ENCODE results near the gene ADAMTS1. TPM values are rescaled to one million over a fixed set of nuclear protein-coding genes. Genes with fewer than 3 reads are reported as not detected.

The ADAMTS1 gene
- total and polyA plus RNA-seq, 2 donors from 2014 or later: 16.0 to 343 TPM

- H3K4me3 ChIP-seq (ENCODE audit: low read length in 3 of 3): no peak overlapping the region
- no peaks in the 10 kb centered on the region for H3K4me1 ChIP-seq (ENCODE audit: control insufficient read depth in 2 of 3, insufficient read depth in 2 of 3, low read depth in 1 of 3, low read length in 3 of 3)
- H3K36me3 ChIP-seq (ENCODE audit: control insufficient read depth in 2 of 3, insufficient read depth in 3 of 3, low read length in 3 of 3): no peaks in the 10 kb centered on the region
- intact Hi-C loops (cut with DNase I): no loop called here
- TF ChIP-seq, protein P1, sequence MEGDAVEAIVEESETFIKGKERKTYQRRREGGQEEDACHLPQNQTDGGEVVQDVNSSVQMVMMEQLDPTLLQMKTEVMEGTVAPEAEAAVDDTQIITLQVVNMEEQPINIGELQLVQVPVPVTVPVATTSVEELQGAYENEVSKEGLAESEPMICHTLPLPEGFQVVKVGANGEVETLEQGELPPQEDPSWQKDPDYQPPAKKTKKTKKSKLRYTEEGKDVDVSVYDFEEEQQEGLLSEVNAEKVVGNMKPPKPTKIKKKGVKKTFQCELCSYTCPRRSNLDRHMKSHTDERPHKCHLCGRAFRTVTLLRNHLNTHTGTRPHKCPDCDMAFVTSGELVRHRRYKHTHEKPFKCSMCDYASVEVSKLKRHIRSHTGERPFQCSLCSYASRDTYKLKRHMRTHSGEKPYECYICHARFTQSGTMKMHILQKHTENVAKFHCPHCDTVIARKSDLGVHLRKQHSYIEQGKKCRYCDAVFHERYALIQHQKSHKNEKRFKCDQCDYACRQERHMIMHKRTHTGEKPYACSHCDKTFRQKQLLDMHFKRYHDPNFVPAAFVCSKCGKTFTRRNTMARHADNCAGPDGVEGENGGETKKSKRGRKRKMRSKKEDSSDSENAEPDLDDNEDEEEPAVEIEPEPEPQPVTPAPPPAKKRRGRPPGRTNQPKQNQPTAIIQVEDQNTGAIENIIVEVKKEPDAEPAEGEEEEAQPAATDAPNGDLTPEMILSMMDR (IDR thresholded peaks at IDR 0.05; ENCODE audit: borderline replicate concordance, extremely low read depth, insufficient read depth): no peak
- DNase-seq (no peak), FAIRE-seq (no peak)
- no peak overlapping the region for H3K27ac ChIP-seq (ENCODE audit: low read depth in 2 of 2, low read length in 2 of 2)
- no peak overlapping the region for H3K9ac ChIP-seq (ENCODE audit: low read length in 3 of 3)
- H3K9me3 ChIP-seq (ENCODE audit: control insufficient read depth in 2 of 3, insufficient read depth in 1 of 3, low read length in 3 of 3): peaks cover 0 to 3% (median 0%) of the 10 kb centered on the region in 3 donors
- H3K27me3 ChIP-seq (ENCODE audit: control insufficient read depth, insufficient read depth, low read length): no peaks in the 10 kb centered on the region
Measured at GRCh38 chr21:26798856-26799751, 46.1 kb downstream of the ADAMTS1 start.

DNA sequence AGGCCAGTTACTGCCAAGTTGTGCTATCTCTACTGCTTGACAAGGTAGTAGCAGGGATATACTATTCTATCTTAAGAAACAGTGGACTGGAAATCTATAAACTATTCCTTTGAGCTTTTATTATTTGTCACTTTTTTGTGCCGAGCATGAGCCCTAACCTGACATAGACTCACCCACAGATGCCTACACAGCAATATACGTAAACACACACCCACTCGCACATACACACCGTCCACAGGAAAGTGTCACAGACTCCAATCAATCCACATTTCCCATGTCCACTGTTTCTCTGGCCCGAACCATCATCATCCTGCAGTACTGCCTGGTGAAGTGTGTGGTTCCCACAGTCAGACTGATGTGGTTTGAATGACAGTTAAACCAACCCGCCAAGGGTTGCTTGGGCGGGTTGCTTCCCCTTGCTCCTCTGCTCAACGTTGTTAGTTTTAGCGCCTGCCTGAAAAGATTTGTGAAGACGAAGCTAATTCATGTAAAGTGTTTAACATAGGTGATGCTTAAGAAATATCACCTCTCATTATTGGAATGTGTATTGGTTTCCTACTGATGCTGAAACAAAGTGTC lies 47.2 kb downstream of the ADAMTS1 start:
- Histone ChIP-seq H3K4me1 (ENCODE audit: control insufficient read depth in 2 of 3, insufficient read depth in 2 of 3, low read depth in 1 of 3, low read length in 3 of 3) (no peaks in the 10 kb centered on the region), H3K9ac (ENCODE audit: low read length in 3 of 3) (no peak overlapping the region), H3K9me3 (ENCODE audit: control insufficient read depth in 2 of 3, insufficient read depth in 1 of 3, low read length in 3 of 3) (peaks cover 0 to 3% (median 0%) of the 10 kb centered on the region in 3 donors), H3K27me3 (ENCODE audit: control insufficient read depth, insufficient read depth, low read length) (no peaks in the 10 kb centered on the region), H3K4me3 (ENCODE audit: low read length in 3 of 3) (no peak overlapping the region), H3K36me3 (ENCODE audit: control insufficient read depth in 2 of 3, insufficient read depth in 3 of 3, low read length in 3 of 3) (no peaks in the 10 kb centered on the region), H3K27ac (ENCODE audit: low read depth in 2 of 2, low read length in 2 of 2) (no peak overlapping the region)
- intact Hi-C loops (cut with DNase I): no loop called here
- FAIRE-seq (no peak), DNase-seq (no peak)
- TF ChIP-seq, protein P1 (IDR thresholded peaks at IDR 0.05; ENCODE audit: borderline replicate concordance, extremely low read depth, insufficient read depth): no peak

DNA sequence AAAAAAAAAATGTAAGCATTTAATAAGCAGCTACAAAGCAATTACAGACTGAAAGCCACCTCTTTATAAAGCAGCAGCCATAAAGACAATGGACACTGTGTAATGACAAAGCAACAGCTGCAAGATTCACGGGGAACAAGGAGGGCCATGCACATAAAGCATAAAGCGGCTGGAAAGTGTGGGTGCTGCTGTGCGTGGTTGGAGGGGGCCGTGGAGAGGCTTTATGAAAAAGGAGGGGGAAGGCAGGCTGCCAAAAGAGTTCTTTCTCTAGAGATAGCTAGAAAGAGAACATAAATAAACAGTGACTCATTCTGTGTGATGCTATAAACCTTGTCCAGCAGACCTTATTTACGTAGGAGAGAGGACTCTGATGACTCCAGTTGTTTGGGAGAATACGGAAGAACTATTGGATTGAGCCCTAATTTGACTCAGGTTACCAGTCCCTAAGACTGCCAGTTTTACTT lies 49.3 kb downstream of the ADAMTS1 start:
- no peaks in the 10 kb centered on the region for H3K36me3 ChIP-seq (ENCODE audit: control insufficient read depth in 2 of 3, insufficient read depth in 3 of 3, low read length in 3 of 3)
- peak in 3 of 5 donors; percentile 33 to 82 (median 59) for DNase-seq
- H3K9ac ChIP-seq (ENCODE audit: low read length in 3 of 3): no peak overlapping the region
- intact Hi-C loops (cut with DNase I): no loop called here
- peaks cover 0 to 3% (median 0%) of the 10 kb centered on the region in 3 donors for H3K9me3 ChIP-seq (ENCODE audit: control insufficient read depth in 2 of 3, insufficient read depth in 1 of 3, low read length in 3 of 3)
- TF ChIP-seq, protein P1 (IDR thresholded peaks at IDR 0.05; ENCODE audit: borderline replicate concordance, extremely low read depth, insufficient read depth): no peak
- no peaks in the 10 kb centered on the region for H3K4me1 ChIP-seq (ENCODE audit: control insufficient read depth in 2 of 3, insufficient read depth in 2 of 3, low read depth in 1 of 3, low read length in 3 of 3)
- H3K27me3 ChIP-seq (ENCODE audit: control insufficient read depth, insufficient read depth, low read length): no peaks in the 10 kb centered on the region
- no peak overlapping the region for H3K4me3 ChIP-seq (ENCODE audit: low read length in 3 of 3)
- no peak overlapping the region for H3K27ac ChIP-seq (ENCODE audit: low read depth in 2 of 2, low read length in 2 of 2)
- no peak for FAIRE-seq

Measured in kidney (tissue), 14 donors.